OCI-LY7 (cell line): Measurements from ENCODE around the gene CAPN10.

ENCODE experiments used
- EZH2phosphoT487 ChIP-seq: fragments of 200-600 bp; sonication (generic); IDR thresholded peaks from 2 replicates; pipeline ENCODE4 v1.6.1; 2018; ENCODE audit warnings: low read depth, borderline replicate concordance, mild to moderate bottlenecking, mixed run types, antibody characterized with exemption, low read length, moderate library complexity, mixed read lengths
- TF ChIP-seq, protein P1 (sequence below): fragments of 200-600 bp; sonication (generic); conservative IDR thresholded peaks from 2 replicates; pipeline ENCODE4 v1.5.1; 2014; ENCODE audit warnings: mild to moderate bottlenecking, antibody characterized with exemption, low read length, moderate library complexity, mixed read lengths

DNA sequence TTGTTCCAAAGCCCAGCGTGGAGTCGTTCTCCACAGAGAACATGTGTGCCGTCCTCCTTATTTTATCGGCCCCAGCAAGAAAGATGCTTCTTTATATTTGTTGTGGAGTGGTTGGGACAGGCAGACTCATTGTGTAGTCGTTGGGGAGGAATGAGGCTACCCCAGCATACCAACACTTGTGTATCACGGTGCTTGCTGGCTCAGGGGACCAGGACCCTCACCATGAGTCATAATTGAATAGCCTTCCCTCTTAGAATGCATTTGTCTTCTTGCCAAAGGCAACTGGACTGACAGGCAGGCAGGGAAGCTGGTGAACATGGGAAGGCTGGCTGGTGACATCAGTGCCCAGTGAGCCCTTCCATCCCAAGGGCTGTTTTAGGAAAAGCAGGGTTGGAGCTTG lies 4.7 kb downstream of the CAPN10 start:
- TF ChIP-seq, protein P1, sequence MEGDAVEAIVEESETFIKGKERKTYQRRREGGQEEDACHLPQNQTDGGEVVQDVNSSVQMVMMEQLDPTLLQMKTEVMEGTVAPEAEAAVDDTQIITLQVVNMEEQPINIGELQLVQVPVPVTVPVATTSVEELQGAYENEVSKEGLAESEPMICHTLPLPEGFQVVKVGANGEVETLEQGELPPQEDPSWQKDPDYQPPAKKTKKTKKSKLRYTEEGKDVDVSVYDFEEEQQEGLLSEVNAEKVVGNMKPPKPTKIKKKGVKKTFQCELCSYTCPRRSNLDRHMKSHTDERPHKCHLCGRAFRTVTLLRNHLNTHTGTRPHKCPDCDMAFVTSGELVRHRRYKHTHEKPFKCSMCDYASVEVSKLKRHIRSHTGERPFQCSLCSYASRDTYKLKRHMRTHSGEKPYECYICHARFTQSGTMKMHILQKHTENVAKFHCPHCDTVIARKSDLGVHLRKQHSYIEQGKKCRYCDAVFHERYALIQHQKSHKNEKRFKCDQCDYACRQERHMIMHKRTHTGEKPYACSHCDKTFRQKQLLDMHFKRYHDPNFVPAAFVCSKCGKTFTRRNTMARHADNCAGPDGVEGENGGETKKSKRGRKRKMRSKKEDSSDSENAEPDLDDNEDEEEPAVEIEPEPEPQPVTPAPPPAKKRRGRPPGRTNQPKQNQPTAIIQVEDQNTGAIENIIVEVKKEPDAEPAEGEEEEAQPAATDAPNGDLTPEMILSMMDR: no peak
- no peak for TF ChIP-seq EZH2phosphoT487
